Vagina (tissue), 2 donors: ENCODE data around the gene CEP128.

Experiments
- CTCF ChIP-seq, 3 experiments: fragments of 450-650 bp in 2 of 3; fragments of 200-600 bp in 1 of 3; sonication (generic) in 1 of 3; IDR thresholded peaks; one replicate each; pipeline ENCODE4 v1.5.1; 2017 to 2019; ENCODE audit warnings: antibody characterized with exemption in 3 of 3, mild to moderate bottlenecking in 2 of 3, moderate library complexity in 2 of 3
- POLR2A ChIP-seq, 2 donors: fragments of 450-650 bp; IDR thresholded peaks; one replicate each; pipeline ENCODE4 v1.6.1; 2017; ENCODE audit warnings: antibody characterized with exemption in 2 of 2, mild to moderate bottlenecking in 2 of 2, moderate library complexity in 2 of 2
- POLR2AphosphoS5 ChIP-seq, 2 donors: sonication (generic); formaldehyde crosslinking; IDR thresholded peaks; one replicate each; pipeline ENCODE4 v1.9.0; 2017; ENCODE audit warnings: antibody characterized with exemption in 2 of 2, mild to moderate bottlenecking in 2 of 2, low read depth in 1 of 2; ENCODE audit not compliant: insufficient read depth in 1 of 2

GRCh38 chr14:80865565-80865964, 76.0 kb downstream of the CEP128 start:
- TF ChIP-seq CTCF (IDR thresholded peaks at IDR 0.05): no peak
- TF ChIP-seq POLR2AphosphoS5 (IDR thresholded peaks at IDR 0.05; ENCODE audit: insufficient read depth in 1 of 2, low read depth in 1 of 2): no peak
- no peak for TF ChIP-seq POLR2A (IDR thresholded peaks at IDR 0.05)
